PC-3 (cell line): ENCODE data around the gene UGT1A7.

Experiments
- CTCF ChIP-seq: fragments of 300-600 bp; sonication (generic); conservative IDR thresholded peaks from 2 replicates; pipeline ENCODE4 v1.5.1; 2017; ENCODE audit warnings: antibody characterized with exemption, low read depth, mild to moderate bottlenecking, low read length
- EZH2 ChIP-seq: fragments of 300-600 bp; sonication (generic); IDR thresholded peaks from one replicate; pipeline ENCODE4 v1.6.1; 2017; ENCODE audit warnings: antibody characterized with exemption, mild to moderate bottlenecking, low read length; ENCODE audit not compliant: unreplicated experiment
- EZH2phosphoT487 ChIP-seq: fragments of 300-600 bp; sonication (generic); IDR thresholded peaks from 2 replicates; pipeline ENCODE4 v1.6.1; 2018; ENCODE audit warnings: mild to moderate bottlenecking, antibody characterized with exemption, low read length, borderline replicate concordance

GRCh38 chr2:233746475-233747282, 65.0 kb downstream of the UGT1A7 start:
- TF ChIP-seq CTCF: no peak
- no peak for TF ChIP-seq EZH2
- no peak for TF ChIP-seq EZH2phosphoT487
